Stimulated activated CD4-positive, alpha-beta T cell treated with anti-CD3 and anti-CD28 coated beads, Interleukin-2, amount 100 ng/mL, for 4 hours (primary cell): ENCODE results near the gene LGALS7B.
A peak's percentile ranks its signal among the peaks of the same experiment; 100 is the strongest.
"Not testable (repeated sequence)": the region's sequence is repeated elsewhere in the genome, so short reads cannot be mapped to it uniquely, and the experiment has no call there.

Experiments used
- DNase-seq: peaks from one replicate; pipeline ENCODE4 v3.0.0-alpha.2; 2020; ENCODE audit warnings: low read depth

The LGALS7B gene

DNA sequence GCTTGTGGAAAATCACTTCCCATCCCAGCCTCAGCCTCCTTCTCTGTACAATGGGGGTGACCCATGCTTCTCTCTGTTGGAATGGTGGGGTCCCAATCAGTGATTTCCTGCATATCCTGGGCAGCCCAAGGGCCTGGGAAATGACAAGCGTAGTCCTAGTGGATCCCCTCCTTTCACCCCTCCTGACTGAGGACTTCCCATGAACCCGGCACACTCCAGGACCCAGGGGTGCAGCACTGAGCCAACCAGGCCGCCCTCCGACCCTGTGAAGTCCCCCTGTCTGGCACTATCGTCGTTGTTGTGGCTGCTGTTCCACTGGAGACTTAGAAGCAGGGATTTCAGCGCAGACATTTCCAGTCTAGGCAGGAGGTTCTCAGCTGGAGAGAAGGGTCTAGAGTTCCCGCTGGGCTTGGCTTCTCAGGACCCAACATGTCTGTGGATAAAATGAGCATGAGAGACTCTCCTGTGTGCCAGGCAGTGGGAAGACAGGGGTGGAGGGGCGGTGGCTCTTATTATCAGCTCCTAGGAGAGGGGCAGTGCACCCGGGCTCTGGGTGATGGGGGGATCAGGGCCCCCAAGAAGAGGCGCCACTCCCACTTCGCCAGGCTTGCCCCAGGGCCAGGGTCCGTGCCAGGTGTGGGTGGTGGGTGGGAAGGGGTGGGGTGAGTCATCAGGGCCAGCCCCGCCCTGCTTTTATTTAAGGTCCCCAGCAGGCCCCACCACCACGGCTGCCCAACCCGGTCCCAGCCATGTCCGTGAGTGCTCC is at the start of gene LGALS7B:
Gene LGALS7B (plus strand): TSS at position 723 of the 766 bp plus-strand sequence. CDS start 27 bp downstream, at position 750.
- DNase-seq, result no peak

DNA sequence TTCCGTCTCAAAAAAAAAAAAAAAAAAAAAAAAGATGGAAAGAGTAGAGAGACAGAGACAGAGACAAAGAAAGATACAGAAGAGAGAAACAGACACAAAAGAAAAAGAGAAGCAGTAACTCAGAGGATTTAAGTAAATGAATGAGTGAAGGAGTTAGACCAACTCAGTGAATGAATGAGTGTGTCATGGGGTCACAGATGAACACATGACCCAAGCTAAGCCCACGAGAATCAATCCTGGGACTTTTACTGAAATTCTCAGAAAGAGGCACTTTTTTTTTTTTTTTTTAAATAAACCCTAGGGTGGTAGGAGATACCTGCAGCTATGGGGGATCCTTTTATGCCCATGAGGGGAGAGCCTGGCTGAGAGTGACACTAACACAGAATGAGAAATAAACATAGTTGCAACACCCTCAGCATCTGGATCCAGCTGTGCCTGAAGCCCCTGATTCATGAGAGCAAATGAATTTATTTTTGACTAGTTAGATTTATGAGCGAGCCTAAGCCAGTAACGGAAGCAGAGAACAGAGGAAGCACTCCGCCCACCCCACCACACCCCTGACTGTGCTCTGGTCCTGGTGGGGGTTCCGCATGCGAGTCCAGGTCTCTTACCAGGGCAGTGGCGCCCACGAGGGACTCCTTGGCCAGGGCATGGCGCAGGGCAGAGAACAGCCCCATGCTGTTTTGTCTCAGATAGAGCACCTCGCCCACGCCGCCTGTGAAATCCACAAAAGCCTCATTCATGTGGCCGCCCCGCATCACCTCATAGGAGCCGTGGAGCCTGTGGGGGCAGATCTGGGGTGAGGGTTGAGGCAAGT is 49.4 kb upstream of the LGALS7B start:
- DNase-seq, result no peak

DNA sequence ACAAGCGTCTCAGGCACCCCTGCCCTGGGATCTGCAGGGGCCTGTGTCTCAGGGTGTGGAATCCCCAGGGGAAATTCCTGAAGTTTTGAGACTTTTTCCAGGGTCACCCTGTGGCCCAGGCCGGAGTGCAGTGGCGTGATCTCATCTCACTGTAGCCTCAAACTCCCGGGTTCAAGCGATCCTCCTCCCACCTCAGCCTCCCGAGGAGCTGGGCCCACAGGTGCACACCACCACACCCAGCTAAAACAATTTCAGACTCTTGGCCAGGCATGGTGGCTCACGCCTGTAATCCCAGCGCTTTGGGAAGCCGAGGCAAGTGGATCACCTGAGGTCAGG is 48.8 kb upstream of the LGALS7B start:
- DNase-seq, result no peak

DNA sequence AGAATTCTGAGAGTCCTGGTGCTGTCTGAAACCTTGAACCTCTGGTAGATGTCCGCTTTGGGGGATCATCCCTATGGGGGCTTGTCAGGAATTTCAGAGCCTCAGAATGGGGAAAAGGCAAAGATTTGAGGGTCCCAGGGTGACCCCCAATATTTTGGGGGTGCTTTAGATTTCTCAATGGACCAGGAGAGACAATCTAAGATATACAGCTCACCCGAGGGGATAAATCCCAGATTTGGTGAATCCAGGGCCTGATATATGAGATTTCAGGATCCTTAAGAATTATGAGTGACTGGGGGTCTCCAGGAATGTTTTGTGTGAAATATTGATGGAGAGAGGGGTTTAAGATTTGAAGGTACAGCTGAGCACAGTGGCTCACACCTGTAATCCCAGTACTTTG is 48.1 kb upstream of the LGALS7B start:
- DNase-seq, result no peak

DNA sequence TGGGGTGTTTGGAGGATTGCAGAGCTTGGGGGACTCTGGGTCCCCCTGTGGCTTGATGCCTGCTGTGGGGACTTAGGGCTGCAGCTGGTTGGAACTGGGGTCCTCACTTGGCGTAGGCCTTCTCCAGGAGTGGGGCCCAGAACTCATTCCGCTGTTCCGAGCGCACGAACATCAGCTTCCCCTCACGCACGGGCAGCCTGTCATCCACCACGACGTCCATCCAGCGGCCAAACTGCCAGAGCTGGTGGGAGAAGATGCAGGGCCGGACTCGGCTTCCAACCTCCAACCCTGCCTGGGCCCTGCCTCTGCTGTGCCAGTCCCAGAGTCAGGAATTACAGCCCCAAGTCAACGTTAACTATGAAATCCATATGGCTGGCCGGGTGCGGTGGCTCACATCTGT is 47.3 kb upstream of the LGALS7B start:
- DNase-seq, result no peak

DNA sequence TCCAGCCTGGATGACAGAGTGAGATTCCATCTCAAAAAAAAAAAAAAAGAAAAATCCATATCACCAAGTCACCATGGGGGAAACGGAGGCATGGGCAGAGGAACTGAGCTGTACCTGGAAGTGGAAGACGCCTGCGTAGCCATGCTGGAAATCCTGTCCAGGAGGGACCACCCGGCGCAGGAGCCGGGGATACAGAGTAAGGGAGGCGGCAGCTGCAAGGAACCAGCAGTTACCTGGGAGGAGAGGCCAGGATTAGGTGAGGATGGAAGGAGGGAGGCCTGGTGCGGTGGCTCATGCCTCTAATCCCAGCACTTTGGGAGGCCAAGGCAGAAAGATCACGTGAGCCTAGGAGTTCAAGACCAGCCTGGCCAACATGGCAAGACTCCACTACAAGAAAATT is 46.7 kb upstream of the LGALS7B start:
- no peak for DNase-seq

DNA sequence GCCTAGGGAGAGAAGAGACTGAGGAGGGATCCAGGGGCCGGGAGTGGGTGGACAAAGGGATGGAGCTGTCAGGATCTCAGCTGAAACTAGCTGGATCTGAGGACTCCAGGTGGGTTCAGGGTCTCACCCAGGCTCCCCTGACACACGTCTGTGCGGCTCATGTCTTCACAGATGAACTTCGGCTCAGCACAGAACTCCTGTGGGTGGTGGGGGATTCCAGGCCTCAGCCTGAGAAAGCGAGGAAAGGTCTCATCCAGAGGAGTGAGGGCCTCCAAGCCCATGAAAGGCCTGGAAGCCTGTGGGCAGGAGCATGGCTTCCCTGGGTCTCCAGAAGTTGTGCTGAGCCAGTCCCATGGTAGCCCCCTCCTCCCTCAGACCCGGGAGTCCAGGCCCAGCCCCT is 46.1 kb upstream of the LGALS7B start:
- DNase-seq, result no peak

DNA sequence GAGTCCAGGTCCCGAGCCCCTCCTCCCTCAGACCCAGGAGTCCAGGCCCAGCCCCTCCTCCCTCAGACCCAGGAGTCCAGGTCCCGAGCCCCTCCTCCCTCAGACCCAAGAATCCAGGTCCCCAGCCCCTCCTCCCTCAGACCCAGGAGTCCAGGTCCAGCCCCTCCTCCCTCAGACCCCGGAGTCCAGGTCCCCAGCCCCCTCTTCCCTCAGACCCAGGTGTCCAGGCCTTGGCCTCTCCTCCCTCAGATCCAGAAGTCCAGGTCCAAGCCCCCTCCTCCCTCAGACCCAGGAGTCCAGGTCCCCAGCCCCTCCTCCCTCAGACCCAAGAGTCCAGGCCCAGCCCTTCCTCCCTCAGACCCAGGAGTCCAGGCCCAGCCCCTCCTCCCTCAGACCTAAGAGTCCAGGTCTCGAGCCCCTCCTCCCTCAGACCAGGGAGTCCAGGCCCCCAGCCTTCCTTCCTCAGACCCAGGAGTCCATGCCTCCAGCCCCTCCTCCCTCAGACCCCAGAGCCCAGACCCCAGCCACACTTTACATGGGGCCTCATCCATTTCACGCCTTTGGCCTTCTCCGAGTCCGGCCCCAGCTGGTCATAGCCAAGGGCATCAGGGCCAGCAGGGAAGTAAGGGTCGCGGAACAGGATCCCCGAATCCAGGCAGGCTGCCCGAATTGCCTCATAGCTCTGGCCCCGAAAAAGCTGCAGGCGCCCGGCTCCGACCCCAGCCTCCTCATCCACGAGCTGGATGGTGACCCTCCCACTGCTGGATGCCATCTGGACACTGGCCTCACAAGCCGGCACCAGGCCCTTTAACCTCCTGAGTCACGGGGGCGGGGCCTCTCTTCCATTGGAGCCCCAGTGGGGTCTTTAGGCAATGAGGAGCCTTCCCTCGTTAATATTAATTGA is 45.4 kb upstream of the LGALS7B start:
- no peak for DNase-seq

DNA sequence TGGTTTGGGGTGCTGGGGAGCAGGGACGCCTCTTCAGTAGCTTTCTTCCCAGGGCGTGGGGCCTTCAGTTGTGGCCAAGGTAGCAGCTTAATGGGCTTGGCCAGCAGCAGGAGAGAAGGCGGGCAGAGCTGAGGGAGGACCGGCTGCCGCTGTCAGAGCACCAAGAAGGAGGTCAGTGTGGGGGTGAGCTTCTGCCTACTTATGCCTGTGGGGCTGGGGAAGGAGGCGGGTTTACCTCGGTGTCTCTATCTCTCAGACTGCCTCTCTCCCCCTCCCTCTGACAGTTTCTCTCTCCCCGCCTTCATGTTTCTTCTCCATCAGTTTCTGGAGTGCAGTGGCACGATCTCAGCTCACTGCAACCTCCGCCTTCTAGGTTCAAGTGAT is 44.7 kb upstream of the LGALS7B start, which contains the start of gene CAPN12:
Gene CAPN12 (minus strand): TSS at position 177 of the 384 bp plus-strand sequence. CDS start 309 bp downstream, outside the sequence.
- DNase-seq, result no peak

DNA sequence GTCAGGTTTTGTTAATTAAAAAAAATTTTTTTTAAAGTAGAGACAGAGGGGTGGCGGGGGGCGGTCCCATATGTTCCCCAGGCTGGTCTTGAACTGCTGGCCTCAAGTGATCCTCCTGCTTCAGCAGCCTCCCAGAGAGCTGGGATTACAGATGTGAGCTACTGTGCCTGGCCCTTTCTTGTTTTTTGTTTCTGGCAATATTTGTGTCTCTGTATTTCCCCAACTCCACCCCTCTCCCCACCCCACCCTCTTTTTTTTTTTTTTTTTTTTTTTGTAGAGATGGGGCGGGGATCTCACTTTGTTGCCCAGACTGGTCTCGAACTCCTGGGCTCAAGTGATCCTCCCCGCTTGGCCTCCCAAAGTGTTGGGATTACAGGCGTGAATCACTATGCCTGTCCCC is 44.1 kb upstream of the LGALS7B start:
- DNase-seq, result no peak

DNA sequence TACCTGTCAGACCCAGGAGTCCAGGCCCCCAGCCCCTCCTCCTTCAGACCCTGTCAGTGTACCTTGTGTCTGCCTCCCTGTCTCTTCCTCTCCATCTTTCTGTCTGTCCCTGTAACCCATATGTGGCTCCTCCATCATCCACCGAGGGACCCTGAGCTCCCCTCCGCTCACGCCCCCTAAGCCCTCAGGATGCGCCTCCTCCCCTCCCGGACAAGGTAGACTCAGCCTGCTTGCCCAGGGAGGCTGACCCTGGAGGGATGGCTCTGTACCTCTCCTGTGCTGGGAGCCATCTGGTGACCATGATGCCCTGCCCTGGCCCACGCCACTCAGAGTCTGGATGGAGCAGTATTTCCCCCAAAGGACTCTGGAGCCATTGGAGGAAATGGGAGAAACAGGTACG is 43.7 kb upstream of the LGALS7B start:
- no peak for DNase-seq

DNA sequence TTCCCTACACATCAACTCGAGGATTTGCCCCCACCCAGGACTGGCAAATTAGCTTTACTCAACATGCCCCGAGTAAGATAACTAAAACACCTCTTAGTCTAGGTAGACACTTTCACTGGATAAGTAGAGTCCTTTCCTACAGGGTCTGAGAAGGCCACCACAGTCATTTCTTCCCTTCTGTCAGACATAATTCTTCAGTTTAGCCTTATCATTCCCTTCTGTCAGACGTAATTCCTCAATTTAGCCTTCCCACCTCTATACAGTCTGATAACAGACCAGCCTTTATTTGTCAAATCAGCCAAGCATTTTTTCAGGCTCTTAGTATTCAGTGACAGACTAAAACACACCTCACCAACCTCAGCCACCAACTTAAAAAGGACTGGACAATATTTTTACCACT is 35.2 kb upstream of the LGALS7B start:
- not testable (repeated sequence) for DNase-seq

DNA sequence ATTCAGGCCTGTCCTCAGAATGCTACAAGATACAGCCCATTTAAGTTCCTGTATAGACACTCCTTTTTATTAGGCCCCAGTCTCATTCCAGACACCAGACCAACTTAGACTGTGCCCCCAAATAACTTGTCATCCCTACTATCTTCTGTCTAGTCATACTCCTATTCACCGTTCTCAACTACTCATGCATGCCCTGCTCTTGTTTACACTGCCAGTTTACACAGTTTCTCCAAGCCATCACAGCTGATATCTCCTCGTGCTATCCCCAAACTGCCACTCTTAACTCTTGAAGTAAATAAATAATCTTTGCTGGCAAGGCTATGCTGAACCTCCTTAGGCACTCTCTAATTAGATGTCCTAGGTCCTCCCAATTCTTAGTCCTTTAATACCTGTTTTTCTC is 34.8 kb upstream of the LGALS7B start:
- not testable (repeated sequence) for DNase-seq

DNA sequence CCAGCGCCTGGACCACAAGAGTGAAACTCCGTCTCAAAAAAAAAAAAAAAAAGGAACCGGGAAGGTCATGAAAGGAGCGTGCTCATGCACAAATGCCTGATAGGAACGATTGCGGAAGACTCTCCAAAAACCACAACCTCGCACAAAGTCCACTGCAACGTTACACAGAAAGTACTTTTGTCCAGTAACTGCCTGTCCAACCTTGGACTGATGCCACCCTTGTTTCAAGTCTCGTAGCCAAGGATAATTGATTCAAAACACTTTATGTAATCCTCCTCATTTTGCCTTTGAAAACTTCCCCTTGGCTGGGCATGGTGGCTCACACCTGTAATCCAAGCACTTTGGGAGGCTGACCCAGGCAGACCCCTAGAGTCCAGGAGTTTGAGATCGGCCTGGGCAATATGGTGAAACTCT is 29.4 kb upstream of the LGALS7B start:
- no peak for DNase-seq

DNA sequence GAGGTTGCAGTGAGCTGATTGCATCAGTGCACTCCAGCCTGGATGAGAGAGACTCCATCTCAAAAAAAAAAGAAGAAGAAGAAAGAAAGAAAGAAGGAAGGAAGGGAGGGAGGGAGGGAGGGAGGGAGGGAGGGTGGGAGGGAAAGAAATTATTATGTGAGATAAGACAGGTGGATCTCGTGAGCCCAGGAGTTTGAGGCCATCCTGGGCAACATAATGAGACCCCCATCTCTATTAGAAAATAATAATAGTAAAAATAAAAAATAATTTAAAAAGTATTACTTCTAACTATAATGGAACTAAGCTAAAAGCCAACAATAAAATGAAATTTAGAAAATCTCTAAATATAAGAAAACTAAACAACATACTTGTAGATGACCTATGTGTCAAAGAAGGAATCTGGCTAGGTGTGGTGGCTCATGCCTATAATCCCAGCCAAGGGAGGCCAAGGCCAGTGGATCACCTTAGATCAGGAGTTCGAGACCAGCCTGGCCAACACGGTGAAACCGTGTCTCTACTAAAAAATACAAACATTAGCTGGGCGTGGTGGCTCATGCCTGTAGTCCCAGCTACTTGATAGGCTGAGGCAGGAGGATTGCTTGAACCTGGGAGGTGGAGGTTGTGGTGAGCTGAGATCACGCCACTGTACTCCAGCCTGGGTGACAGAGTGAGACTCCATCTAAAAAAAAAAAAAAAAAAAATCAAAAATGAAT is 28.0 kb upstream of the LGALS7B start:
- DNase-seq, result not testable (repeated sequence)

DNA sequence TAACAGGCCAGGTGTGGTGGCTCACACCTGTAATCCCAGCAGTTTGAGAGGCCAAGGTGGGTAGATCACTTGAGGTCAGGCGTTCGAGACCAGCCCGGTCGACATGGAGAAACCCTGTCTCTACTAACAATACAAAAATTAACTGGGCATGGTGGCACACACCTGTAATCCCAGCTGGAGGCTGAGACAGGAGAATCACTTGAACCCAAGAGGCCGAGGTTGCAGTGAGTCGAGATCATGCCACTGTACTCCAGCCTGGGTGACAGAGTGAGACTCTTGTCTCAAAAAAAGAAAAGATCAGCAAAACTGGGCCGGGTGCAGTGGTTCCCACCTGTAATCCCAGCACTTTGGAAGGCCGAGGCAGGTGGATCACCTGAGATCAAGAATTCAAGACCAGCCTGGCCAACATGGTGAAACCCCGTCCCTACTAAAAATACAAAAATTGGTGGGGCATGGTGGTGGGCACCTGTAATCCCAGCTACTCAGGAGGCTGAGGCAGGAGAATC is 27.1 kb upstream of the LGALS7B start:
- not testable (repeated sequence) for DNase-seq

DNA sequence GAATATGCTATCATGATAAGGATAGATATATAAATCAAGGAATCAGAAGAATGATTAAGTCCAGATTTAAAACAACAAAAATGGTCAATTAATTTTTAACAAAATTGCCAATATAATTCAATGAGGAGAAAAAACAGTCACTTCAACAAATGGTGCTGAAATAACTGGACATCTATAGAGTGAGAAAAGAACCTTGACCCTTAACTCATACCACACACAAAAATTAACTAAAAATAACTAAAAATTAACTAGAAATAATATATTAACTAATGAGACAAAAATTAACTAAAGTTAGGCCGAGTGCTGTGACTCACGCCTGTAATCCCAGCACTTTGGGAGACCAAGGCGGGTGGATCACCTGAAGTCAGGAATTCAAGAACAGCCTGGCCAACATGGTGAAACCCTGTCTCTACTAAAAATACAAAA is 25.2 kb upstream of the LGALS7B start:
- DNase-seq, result no peak

DNA sequence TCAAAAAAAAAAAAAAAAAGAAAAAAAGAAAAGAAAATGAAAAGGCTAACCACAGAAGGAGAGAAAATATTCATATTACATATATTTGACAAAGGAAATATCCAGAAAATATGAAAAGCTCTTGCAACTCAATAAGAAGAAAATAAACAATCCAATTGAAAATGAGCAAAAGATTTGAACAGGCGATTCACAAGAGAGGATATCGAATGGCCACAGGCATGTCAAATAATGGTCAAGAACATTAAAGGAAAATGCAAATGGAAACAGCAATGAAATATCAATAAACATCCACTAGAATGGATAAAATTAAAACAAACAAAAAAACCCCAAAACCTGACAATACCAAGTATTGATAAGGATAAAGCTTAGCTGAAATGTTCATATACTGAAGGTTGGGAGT is 23.8 kb upstream of the LGALS7B start:
- DNase-seq, result no peak

DNA sequence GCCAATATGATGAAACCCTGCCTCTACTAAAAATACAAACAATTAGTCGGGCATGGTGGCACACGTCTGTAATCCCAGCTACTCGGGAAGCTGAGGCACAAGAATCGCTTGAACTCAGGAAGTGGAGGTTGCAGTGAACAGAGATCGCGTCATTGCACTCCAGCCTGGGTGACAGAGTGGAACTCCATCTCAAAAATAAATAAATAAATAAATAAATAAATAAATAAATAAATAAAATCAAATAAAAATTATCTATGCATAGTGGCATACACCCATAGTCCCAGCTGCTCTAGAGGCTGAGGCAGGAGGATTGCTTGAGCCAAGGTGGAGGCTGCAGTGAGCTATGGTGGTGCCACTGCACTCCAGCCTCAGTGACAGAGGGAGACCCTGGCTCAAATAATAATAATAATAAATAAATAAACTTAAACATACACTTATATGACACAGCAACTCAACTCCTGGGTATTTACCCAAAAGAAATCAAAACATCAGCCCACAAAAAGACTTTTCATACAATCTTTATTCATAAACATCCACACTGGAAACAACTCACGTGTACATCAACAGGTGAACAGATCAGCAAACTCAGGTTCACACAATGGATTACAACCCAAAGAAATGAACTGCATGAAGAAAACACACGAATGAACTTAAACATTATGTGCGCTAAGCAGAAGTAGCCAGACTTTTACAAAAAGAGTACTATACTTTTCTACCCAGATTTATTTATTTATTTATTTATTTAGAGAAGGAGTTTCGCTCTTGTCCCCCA is 22.5 kb upstream of the LGALS7B start:
- DNase-seq, result no peak

DNA sequence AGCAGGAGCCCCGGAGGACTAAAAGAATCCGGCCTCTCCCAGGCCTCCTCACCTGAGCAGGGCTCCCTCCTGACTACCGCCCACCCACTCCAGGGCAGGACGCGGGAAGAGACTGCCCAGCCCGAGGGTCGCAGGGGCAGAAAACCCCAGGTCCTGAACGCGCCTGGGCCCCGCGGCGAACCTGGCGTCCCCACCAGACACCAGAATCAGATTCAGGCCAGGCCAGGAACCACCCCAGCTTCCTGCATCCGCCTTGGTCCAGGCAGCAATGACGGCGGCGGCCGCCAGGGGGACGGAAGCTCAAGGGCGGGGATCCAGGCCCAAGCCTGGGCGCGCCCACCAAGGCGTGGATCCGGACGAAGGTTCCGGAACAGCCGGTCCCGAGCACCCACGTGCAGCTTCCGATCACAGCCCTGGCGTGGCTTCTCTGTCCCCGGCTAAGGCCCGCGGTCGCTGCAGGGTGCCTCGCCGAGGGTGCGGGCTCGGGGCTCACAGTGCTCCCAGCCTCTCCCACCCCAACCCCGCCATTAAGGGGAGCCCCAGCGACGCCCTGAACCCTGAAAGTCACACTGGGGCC is 19.3 kb upstream of the LGALS7B start:
- peak; percentile 82 for DNase-seq
